Glomerular endothelial cell (primary cell): Measurements from ENCODE around the gene CEP97. TPM values are rescaled to one million over a fixed set of nuclear protein-coding genes. Genes with fewer than 3 reads are reported as not detected.
A peak's percentile ranks its signal among the peaks of the same experiment; 100 is the strongest.
"Not testable (repeated sequence)": the region's sequence is repeated elsewhere in the genome, so short reads cannot be mapped to it uniquely, and the experiment has no call there.

Experiments used
- DNase-seq: peaks from one replicate; pipeline ENCODE4 v3.0.0-alpha.2; 2011; ENCODE audit warnings: low read depth, low spot score; ENCODE audit errors: extremely low read depth
- total RNA-seq: library from RNA; depleted of rRNA; stranded (reverse); fragments of >200 nt; gene quantifications from 2 replicates; pipeline ENCODE4 v1.2.3, GENCODE V29; 2015

CEP97 gene
- total RNA-seq, 1 donor from 2014 or later = 6.4 TPM

DNA sequence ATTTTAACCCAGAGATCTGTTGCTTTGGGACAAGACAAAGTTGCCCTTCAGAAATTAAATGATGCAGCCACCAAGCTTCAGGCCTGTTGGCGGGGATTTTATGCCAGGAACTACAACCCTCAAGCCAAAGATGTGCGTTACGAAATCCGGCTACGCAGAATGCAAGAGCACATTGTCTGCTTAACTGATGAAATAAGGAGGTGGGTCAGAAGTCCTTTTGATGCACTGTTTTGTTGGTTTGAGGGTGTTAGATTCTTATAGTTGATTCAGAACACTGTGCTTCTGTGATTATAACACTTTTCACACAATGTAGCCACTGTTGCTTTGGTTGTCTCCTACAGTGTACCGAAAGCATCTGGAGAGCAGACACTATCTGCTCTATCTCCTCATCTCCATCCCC is 33.8 kb downstream of the CEP97 start:
- DNase-seq = no peak

DNA sequence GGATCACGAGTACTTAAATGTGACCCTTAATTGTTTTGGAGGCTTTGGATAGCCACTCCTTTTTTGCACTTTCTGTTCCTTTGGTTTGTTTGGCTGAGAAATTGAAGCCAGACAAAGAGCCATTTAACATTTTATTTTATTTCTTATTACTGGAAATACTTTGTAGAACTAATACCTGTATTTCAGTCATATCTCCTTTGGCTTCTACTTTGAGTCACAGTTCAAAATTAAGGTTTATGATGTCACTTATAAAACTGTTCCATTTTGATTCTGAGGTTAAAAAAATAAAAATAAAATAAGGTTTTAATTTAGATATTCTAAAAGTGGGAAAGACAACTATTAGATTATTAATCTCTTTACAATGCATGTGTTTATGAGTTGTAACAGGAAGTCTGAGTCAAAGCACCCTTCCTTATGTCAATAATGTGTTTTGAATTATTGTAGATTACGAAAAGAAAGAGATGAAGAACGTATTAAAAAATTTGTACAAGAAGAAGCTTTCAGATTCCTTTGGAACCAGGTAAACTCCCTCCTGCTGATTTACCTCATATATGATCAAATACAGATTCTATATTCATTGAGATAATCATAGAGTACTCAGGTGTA is 37.7 kb downstream of the CEP97 start:
- DNase-seq = no peak

DNA sequence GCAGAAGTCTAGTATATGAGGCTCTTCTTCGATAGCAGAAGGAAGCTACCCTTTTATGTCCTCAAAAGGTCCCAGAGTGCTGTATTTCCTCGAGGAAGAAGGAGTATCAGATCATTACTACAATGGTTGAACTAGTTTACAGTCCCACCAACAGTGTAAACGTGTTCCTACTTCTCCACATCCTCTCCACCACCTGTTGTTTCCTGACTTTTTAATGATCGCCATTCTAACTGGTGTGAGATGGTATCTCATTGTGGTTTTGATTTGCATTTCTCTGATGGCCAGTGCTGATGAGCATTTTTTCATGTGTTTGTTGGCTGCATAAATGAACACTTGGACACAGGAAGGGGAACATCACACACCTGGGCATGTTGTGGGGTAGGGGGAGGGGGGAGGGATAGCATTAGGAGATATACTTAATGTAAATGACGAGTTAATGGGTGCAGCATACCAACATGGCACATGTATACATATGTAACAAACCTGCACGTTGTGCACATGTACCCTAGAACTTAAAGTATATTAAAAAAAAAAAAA is 53.4 kb downstream of the CEP97 start:
- DNase-seq = not testable (repeated sequence)

DNA sequence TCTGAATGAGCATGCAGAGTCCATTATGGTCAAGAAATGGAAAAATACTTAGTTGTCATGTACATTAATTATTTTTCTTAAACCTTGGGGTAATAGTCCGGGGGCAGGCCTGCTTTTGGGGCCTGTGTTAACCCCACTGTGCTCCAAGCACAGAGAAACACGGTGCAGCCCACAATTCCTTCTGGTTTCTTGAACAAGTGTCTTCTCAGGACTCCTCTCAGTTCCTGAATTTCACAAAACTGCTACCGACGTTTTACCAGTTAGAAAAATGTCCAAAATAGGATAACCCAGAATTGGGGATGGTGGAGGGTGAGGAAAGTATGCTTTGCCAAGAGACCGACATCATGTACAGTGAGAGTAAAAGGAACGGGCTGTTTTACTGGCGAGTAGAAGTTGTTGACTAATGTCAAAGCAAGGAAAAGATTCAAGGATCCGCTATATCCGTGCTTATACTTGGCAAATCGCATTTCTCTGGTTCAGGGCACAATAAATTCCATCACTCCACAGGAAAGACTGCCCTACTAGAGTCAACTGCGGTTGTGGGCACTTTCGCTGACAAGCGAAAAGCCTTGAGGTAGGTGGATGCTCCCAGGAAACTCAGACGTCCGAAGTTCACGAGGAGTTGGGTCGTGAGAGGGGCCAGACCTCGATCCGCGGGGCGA is 54.1 kb downstream of the CEP97 start:
- DNase-seq = no peak

DNA sequence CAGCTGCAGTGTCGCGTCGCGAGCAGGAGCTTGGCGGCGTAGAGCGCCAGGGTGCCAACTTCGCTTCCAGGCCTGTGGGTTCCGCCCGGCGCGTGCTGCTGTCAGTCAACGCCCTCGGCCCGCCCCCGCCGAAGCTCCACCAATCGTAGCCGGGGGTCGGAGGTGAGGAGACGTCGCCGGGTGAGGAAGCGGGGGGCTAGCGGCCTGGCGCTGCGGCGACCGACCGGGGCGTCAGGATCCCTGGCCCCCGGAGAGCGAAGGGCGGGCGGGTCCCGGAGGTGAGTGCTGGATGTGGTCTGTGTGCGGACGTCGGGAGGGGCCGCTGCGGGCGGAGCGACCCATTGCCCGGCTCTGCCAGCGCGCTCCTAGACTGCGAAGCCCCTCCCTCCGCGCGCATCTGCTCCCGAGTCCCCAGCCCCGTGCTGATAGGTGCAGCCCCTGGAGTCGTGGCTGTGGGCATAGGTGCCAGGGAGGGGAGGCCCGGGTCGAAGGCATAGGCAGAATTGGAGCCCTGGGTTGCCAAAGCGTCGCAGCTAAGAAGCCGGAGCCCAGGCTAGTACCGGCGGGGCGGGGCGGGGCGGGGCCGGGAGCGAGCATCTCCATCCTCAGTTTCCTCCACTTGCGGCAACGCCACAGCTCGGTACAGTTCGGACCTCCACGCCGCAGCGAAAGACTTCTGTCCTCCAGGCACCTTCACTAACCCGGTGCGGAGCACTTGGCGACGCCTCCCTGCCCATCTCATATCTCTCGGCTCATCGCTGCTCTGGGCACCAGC is 54.8 kb downstream of the CEP97 start, which contains the start of gene NXPE3:
TSS of gene NXPE3 (plus strand) at position 165 of the 775 bp plus-strand sequence. CDS start 6,386 bp downstream, outside the sequence.
- DNase-seq = no peak

DNA sequence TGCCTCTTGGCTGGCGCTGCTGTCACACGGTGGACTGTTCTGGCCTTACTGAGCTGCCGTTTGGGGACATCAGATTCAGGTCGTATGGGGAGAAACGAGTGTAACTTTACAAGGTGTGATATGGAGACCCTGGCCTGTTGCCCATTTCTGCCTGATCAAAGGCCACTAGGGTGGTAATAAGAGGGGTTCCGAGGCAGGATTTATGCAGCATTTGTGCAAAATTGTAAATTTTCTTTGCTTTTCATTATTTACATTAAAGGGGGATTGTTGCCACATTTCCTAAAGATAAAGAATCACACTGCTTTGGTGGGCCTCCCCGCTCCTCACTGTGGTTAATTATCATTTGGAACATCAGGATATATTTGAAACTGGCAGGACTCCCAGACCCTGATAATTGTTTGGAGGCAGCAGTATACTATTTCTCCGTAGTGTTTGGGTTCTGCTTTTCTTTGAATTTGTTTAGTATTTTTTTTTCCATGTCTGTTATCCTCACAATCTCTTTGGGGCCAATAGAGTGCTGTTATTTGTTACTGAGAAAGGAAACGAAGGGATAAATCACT is 55.5 kb downstream of the CEP97 start:
- no peak for DNase-seq

DNA sequence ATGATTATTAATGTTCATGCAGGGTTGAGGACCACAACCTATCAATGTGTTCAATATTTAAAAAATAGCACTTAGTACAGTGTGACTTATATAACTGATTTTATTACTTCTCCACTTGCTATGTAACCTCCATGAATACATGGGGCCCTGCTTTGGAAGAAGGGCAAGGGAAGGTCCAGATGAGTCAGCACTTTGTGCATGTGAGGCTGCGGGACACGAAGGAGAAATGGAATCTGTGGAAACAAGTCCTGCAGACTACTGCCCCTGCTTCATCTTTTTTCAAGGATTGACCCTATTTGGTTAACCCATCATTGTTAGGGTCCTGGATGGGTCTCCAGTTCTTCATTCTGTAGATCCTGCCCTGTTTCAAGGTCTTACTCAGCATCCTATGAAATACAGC is 56.2 kb downstream of the CEP97 start:
- DNase-seq = no peak

DNA sequence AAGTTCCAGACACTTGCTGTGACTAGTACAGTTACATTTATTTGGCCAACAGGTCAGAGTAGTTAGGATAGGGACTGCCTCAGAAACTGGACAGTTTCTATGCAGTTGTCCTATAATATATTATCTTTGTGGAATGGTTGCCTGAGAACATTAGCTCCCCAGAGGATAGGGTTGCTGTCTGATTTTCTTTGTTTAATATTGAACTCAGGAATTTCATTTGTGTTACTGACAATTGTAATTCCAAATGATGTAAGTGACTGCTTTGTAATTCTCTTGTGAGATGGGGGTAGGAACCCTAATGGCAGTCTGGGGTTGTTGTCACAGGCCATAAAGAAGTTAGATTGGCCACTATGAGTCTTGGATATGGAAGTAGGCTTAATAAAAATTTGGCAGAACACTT is 56.8 kb downstream of the CEP97 start:
- DNase-seq = no peak

DNA sequence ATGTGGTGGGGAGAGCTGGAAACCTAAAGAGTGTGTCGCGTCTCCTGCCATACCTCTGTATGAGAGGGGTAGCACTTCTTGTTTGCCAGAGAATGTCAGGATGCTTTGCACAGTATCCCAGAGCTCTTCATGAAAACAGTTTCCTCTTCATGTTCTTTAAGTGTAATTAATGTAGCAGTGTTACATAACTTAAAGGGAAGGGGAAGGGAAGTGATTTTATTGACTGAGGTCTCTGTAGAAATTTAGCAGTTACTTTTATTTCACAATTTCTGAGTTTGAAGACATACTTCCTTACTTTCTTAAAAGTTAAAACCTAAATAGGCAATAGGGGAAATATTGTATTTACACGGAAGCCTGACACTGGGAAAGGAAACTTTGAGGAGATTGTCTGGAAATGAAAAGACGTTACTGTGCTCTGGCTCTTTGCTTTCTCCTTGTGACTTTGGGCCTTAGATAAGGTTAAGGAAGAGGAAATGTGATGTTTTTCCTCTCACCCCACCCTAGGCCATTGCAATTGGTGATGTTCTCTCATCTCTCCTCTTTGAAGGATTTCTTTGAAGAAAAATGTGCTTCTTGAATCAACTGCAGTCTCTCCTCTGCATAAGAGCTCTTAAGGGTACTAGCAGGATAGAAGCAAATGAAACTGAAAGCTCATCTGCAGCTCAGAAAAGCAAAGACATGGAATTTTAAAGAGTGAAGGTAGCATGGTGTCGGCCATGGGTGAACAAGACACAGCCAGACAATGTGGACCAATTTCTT is 60.6 kb downstream of the CEP97 start:
- DNase-seq = no peak

DNA sequence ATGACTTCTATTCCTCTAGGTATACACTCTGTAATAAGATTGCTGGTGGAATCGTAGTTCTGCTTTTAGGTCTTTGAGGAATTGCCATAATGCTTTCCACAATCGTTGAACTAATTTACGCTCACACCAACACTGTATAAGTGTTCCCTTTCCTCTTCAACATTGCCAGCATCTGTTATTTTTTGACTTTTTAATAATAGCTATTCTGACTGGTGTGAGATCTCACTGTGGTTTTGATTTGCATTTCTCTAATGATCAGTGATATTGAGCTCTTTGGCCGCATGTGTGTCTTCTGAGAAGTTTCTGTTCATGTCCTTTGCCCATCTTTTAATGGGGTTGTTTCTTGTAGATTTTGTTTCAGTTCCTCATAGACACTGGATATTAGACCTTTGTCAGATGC is 67.4 kb downstream of the CEP97 start:
- DNase-seq = no peak

DNA sequence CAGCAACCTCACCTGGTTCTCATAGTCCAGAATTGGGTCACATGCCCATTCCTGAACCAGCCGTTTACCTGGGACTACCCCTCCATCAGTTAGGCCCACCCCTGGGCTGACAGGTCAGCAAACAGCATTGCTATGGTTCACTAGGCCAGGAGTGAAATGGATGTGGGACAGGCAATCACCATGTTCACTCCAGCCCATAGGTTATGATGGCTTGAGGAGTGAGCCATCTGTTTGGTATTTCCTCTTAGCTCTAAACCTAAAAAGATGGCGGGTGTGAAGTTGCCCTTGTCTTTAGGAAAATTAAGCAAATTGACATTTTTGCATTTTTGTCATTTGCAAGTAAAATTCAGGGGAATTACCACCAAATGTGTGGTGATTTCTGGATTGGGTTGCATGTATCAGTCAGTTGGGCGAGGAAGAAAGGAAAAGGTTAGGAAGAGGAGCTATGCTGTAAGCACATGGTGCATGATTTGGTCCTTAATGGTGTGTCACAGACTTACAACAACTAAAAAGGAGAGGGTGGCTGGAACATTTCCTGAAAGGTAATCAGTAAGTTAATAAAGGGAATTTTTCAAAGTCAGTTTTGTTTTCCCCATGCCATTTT is 71.8 kb downstream of the CEP97 start:
- no peak for DNase-seq

DNA sequence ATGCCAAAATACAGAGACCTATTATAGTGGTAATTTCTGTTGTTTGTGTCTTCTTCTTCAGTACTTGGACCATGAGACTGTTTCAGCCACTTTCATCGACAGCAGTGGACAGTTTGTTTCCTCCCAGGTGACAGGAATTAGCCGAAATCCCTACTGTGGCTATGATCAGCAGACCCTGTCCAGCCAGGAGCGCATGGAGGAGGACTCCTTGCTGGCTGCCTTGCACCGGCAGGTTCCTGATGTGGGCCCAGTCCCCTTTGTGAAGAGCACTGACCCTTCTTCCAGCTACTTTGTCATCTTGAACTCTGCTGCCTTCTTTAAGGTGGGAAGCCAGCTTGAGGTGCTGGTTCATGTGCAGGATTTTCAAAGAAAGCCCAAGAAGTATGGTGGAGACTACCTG is 76.8 kb downstream of the CEP97 start:
- DNase-seq = no peak

DNA sequence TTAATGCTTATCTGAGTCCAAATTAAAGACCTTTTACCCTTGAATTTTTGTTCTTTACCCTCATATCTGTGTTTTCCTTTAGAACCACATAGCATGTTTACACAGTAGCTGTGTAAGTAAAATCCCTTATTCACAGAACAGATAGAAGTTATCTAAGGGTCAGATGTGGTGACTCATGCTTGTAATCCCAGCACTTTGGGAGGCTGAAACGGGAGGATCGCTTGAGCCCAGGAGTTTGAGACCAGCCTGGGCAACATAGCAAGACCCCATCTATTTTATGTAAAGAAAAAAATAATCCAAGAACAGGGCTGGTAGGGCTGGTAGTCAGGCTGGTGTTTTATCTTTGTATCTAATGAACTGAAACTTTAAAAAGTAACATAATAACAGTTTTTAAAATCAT is 77.8 kb downstream of the CEP97 start:
- DNase-seq = no peak

DNA sequence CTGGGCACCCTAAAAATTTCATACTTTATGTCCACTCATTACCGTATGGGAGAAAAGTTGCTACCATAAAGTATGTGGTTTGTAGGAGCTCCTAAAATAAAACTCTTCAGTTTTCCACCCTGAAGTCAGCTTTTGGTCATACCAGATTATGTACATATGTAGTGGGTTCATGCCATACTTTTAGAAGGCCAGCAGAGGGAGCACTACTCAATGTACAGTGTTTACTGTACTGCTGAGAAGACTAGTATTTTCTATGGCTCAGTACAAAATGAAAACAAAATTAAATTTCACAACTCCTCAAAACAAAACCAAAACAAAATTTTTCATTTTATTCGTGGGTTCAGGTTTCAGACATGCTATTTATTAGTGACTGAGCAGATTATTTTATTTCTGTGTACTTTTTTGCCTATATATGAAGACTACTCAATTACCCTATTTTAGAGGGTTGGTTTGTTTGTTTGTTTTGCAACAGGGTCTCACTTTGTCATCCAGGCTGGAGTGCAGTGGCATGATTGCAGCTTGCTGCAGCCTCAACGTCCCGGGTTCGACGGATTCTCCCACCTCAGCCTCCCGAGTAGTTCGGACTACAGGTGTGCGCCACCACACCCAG is 78.9 kb downstream of the CEP97 start:
- no peak for DNase-seq

DNA sequence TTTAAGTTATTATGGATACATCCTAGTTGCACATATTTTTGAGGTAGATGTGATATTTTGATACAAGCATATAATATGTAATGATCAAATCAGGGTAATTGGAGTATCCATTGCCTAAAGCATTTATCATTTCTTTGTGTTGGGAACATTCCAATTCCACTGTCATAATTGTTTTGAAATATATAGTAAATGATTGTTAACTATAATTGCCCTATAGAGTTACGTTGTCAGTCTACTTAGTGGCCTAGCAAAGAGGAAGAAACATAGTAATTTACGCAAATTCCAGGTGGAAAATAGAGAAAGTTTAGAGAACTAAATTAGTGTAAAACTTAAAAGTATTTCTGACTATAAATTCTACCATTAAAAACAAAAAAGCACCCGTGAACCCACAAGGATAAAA is 79.5 kb downstream of the CEP97 start:
- DNase-seq = no peak

DNA sequence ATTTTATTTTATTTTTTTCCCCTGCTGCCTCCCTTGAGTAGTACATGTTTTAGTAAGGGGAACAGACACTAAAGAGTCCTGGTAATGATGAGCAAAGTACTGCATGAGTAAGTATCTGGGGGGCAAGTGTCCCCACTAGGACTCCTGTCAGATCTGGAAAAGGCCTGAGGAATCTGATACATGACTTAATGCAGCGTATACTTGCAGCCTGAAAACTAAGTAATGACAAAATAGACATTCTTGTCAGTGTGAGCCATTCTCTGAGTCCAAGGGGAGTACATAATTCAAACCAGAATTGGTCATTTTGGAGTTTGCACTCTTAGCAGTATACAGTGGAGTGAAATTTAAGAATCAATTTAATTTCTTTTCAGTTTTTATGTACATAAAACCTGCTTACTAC is 82.1 kb downstream of the CEP97 start:
- no peak for DNase-seq

DNA sequence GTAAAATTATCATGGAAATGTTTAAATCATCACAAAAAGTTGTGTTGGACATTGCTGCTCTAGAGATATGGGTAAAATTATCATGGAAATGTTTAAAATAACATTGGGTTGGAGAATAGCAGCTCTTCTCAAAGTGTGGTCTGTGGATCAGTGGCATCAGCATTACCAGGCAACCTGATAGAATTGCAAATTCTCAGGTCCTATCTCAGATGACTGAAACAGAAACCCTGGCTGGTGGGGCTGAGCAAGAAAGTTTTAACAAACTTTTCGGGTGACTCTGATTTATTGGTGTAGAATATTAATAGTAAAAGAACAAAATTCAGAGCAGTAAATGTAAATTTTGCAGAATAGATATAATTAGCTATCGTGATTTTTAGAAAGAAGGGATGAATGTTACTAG is 83.5 kb downstream of the CEP97 start:
- DNase-seq = no peak

DNA sequence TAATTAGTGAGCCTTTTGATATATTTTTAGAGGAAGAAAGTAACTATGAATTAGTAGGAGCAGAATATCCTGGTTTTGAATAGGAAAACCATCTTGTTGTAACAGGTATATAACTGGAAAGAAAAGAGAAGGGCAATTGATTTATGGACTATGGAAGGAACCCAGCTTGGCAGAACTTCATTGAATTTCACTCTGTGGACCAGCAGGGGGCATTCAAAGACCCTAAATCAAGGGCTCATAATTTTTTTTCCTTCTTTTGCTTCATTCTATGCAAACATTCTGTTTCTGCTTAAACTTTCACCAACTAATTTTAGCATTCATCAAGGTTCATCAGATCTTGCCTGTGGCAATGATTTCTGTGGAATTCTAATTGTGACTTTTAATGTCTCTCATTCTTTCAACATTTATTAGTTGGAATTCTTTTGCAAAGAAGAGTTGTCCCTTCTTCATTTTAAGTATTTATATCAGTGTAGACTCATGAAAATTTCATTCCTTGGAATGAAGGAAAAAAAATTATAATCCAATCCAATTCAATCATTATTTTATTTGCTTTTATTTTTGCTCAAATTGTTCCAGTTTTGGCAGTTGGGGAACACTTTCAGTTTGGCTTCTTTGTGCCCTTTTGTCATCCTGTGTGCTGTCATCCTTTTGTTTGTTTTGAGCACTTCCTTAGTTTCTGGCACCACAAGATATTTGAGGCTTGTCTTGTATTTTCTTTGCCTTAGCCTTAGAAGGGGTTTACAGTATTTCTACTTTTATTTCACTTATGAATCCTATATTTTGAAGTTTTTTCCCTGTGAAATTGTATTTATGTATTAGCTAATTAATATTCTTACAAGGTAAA is 85.0 kb downstream of the CEP97 start:
- peak; percentile 44 for DNase-seq

DNA sequence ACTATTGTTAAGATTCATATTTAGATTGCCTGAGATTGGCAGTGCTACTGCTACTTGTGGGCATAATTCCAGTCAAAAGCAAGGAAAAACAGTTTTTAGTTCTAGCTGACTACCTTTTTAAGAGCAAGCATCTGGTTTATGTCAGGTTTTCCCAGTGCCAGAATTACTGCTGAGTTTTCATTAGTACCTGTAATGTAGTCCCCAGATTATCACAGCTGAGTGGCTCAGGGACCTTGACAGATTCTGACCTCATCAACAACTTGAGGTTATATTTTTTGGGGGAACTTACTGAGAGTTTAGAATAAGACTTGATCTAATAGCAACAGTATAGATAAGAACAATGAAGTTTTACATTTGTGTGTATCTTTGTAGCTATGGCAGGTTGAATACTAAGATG is 85.6 kb downstream of the CEP97 start:
- DNase-seq = no peak
